Uterus (tissue), 4 donors: ENCODE results near the gene TRAF6. TPM values are rescaled to one million over a fixed set of nuclear protein-coding genes. Genes with fewer than 3 reads are reported as not detected.
A peak's percentile ranks its signal among the peaks of the same experiment; 100 is the strongest.
"Not testable (repeated sequence)": the region's sequence is repeated elsewhere in the genome, so short reads cannot be mapped to it uniquely, and the experiment has no call there.

Experiments used
- DNase-seq, 2 donors: peaks; one replicate each; pipeline ENCODE4 v3.0.0-alpha.2; 2019 to 2020
- H3K27ac ChIP-seq, 2 donors: fragments of 200-600 bp; sonication (generic); 1 replicate in 1 of 2; 2 replicates in 1 of 2; pipeline ENCODE4 v1.5.1; 2016 to 2018
- H3K27me3 ChIP-seq, 2 donors: fragments of 200-600 bp; sonication (generic); one replicate each; pipeline ENCODE4 v1.5.1; 2018 to 2019; ENCODE audit warnings: control low read depth in 1 of 2
- H3K36me3 ChIP-seq, 2 donors: fragments of 200-600 bp; sonication (generic); one replicate each; pipeline ENCODE4 v1.5.1; 2019; ENCODE audit warnings: control low read depth in 1 of 2
- H3K4me1 ChIP-seq, 2 donors: fragments of 200-600 bp; sonication (generic); one replicate each; pipeline ENCODE4 v1.5.1; 2018 to 2019; ENCODE audit warnings: control low read depth in 1 of 2
- H3K4me3 ChIP-seq, 2 donors: fragments of 200-600 bp; sonication (generic); 1 replicate in 1 of 2; 2 replicates in 1 of 2; pipeline ENCODE4 v1.5.1; 2018 to 2019; ENCODE audit warnings: mild to moderate bottlenecking in 1 of 2
- H3K9me3 ChIP-seq, 2 donors: fragments of 200-600 bp; sonication (generic); one replicate each; pipeline ENCODE4 v1.5.1; 2019; ENCODE audit warnings: control low read depth in 1 of 2
- CTCF ChIP-seq, 4 experiments: fragments of 200-600 bp in 2 of 4; fragments of 450-650 bp in 2 of 4; sonication (generic) in 2 of 4; IDR thresholded peaks; one replicate each; pipeline ENCODE4 v1.5.1; 2016 to 2019; ENCODE audit warnings: antibody characterized with exemption in 4 of 4, mild to moderate bottlenecking in 2 of 4, moderate library complexity in 1 of 4
- POLR2A ChIP-seq, 2 donors: fragments of 450-650 bp; IDR thresholded peaks; one replicate each; pipeline ENCODE4 v1.6.1; 2016; ENCODE audit warnings: antibody characterized with exemption in 2 of 2, mild to moderate bottlenecking in 1 of 2, moderate library complexity in 1 of 2
- intact Hi-C: fragments of 100-400 bp; cut with DNase I; formaldehyde crosslinking; loops from one replicate; pipeline ENCODE4 v1.15.1; 2023; ENCODE audit warnings: low total_unique reads
- total RNA-seq, 4 donors: library from RNA; depleted of rRNA in 3 of 4; stranded (reverse); fragments of >200 nt in 3 of 4; gene quantifications; one replicate each; pipeline versions ENCODE4 v1.1.0 to v1.2.4, GENCODE V29; 2014 to 2023
- donor health status: DM: yes; HTN: yes; CAD: no.

TRAF6 gene
- total RNA-seq, 4 donors from 2014 or later: 5.1 to 22.6 (median 16.2) TPM

GRCh38 chr11:36512016-36512415 lies 1.9 kb upstream of the TRAF6 start:
- no peak for TF ChIP-seq CTCF (IDR thresholded peaks at IDR 0.05)
- TF ChIP-seq POLR2A (IDR thresholded peaks at IDR 0.05): no peak
- Histone ChIP-seq H3K4me3 (no peak overlapping the region), H3K4me1 (peaks cover 0 to 4% of the 10 kb centered on the region in 2 donors), H3K27ac (no peak overlapping the region), H3K36me3 (no peaks in the 10 kb centered on the region), H3K27me3 (no peaks in the 10 kb centered on the region), H3K9me3 (no peaks in the 10 kb centered on the region)
- intact Hi-C loops: no loop called here
- no peak for DNase-seq

DNA sequence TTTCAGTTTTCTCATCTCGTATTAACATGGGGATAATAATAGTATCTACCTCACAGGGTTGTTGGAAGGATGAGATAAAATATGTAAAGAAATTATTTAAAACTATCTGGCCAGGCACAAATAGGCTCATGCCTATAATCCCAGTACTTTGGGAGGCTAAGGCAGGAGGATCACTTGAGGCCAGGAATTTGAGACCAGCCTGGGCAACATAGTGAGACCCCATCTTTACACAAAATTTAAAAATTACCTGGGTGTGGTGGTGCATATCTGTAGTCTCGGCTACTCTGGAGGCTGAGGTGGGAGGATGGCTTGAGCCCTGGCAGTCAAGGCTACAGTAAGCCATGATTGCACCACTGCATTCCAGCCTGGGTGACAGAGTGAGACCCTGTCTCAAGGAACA lies 990 bp upstream of the TRAF6 start:
- H3K4me3 ChIP-seq, intact Hi-C loops, H3K27me3 ChIP-seq, H3K9me3 ChIP-seq, DNase-seq, H3K36me3 ChIP-seq, H3K4me1 ChIP-seq: not testable (repeated sequence)
- H3K27ac ChIP-seq: peak overlapping the region; percentile 85 to 90

DNA sequence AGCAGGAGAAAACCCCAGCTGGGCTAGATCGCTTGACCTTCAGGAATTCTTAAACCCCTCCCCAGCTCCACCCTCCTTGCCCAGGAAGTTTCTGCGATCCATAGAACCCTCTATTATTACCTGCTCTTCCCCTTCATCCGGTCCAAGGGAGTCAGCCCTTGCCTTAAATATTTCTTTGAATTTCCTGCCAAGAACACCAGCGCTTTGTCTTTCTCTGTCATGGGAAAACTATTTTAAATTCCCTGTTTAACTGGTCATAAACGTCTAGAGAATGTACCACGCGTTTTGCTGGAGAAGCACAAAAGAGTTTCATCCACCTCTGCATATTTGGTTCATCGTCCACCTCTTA lies 496 bp upstream of the TRAF6 start:
- peak overlapping the region; percentile 81 to 85 for H3K4me3 ChIP-seq
- H3K4me1 ChIP-seq: peaks cover 0 to 10% of the 10 kb centered on the region in 2 donors
- peak overlapping the region; percentile 85 to 90 for H3K27ac ChIP-seq
- H3K36me3 ChIP-seq: no peaks in the 10 kb centered on the region
- intact Hi-C loops: no loop called here
- H3K9me3 ChIP-seq: no peaks in the 10 kb centered on the region
- no peaks in the 10 kb centered on the region for H3K27me3 ChIP-seq
- TF ChIP-seq POLR2A (IDR thresholded peaks at IDR 0.05) (no peak), CTCF (IDR thresholded peaks at IDR 0.05) (no peak)
- DNase-seq: peak in 1 of 2 donors; percentile 16

GRCh38 chr11:36509201-36509639 lies 852 bp downstream of the TRAF6 start:
- Histone ChIP-seq H3K36me3 (no peaks in the 10 kb centered on the region), H3K27ac (peak overlapping the region; percentile 85 to 90), H3K27me3 (no peaks in the 10 kb centered on the region), H3K9me3 (no peaks in the 10 kb centered on the region), H3K4me3 (peak overlapping the region; percentile 81 to 85), H3K4me1 (peaks cover 0 to 10% of the 10 kb centered on the region in 2 donors)
- intact Hi-C loops: no loop called here
- TF ChIP-seq CTCF (IDR thresholded peaks at IDR 0.05) (no peak), POLR2A (IDR thresholded peaks at IDR 0.05) (no peak)
- no peak for DNase-seq

GRCh38 chr11:36508743-36509142 lies 1.3 kb downstream of the TRAF6 start:
- DNase-seq: no peak
- Histone ChIP-seq H3K4me1 (peaks cover 0 to 10% of the 10 kb centered on the region in 2 donors), H3K27me3 (no peaks in the 10 kb centered on the region), H3K9me3 (no peaks in the 10 kb centered on the region), H3K27ac (peak overlapping the region; percentile 85 to 90), H3K36me3 (no peaks in the 10 kb centered on the region), H3K4me3 (peak overlapping the region; percentile 81 to 85)
- TF ChIP-seq CTCF (IDR thresholded peaks at IDR 0.05) (no peak), POLR2A (IDR thresholded peaks at IDR 0.05) (no peak)
- intact Hi-C loops: no loop called here
